ENCODE results near the gene SRSF4. TPM values are rescaled to one million over a fixed set of nuclear protein-coding genes. Genes with fewer than 3 reads are reported as not detected.
A peak's percentile ranks its signal among the peaks of the same experiment; 100 is the strongest.
"Not testable (repeated sequence)": the region's sequence is repeated elsewhere in the genome, so short reads cannot be mapped to it uniquely, and the experiment has no call there.

SRSF4 gene
- total RNA-seq, 1 donor from 2014 or later: 129 TPM

DNA sequence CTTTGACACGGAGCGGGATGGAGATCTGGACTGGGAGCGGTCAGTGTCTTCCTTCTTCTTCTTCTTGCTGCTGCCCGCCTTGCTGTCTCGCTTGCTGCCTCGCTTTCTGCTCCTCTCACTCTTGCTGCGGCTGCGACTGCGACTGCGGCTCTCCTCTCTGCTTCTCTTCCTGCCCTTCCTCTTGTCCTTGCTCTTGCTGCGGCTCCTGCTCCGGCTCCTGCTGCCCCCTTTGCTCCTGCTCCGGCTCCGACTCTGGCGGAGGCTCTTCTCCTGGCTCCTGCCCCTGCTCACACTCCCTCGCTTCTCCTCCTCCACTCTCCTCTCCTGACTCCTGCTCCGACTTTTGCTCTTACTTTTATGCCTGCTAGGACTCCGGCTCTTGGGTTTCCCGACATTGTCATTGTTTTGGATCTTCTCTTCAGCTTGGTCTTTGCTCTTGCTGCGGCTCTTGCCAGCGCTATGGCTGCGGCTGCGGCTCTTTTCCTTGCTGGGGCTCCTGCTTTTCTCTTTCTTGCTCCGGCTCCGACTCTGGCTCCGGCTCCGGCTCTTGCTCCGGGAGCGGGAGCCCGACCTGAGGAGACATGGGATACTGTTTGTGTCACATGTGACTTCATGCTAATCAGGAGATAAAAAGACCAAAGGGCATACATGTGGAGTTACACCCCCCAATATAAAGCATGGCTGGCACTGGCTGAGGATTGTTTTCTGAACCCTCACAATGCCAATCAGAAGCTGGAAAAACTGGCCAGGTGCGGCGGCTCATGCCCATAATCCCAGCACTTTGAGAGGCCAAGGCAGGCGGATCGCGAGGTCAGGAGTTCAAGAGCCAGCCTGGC lies 32.8 kb downstream of the SRSF4 start:
- Mint-ChIP-seq H3K27ac (no peak overlapping the region), H3K36me3 (ENCODE audit: low read depth) (peaks cover 71% of the 10 kb centered on the region), H3K9me3 (no peaks in the 10 kb centered on the region), H3K27me3 (ENCODE audit: insufficient read depth) (no peaks in the 10 kb centered on the region), H3K4me3 (no peak overlapping the region), H3K4me1 (ENCODE audit: low read depth) (no peaks in the 10 kb centered on the region)
- intact Hi-C loops (cut with micrococcal nuclease): no loop called here
- DNase-seq (ENCODE audit: low spot score): no peak

DNA sequence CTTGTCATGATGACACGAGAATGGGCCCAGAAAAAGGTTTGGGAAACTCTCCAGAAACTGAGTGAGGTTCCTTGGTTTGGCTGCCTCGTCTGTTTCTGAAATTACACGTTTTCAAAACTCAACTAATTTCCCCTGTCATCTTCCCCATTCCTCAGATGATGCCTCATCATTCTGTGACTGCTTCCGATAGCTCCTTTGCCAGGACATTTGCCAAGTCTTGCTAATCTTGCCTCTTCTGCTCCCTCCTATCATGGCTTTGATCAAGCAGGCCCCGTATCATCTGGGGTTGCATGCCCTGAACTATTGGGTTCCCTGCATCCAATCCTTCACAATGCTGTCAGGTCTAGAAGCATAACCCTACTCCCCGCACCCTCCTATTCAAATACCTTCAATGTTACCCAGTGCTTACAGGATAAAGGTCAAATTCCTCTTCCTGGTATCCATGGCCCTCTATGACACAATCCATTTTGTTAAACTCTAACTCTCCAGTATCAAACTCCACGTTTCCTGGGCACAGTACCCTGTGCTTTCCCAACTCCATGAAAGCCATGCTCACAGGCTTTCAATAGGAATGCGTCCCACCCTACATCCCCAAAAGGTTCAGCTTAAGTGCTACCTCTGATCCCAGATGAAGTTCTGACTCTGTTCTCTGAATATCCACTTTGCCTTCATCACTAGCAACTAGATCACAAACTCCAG lies 35.8 kb downstream of the SRSF4 start:
- intact Hi-C loops (cut with micrococcal nuclease): no loop called here
- Mint-ChIP-seq H3K4me1 (ENCODE audit: low read depth) (no peaks in the 10 kb centered on the region), H3K4me3 (no peak overlapping the region), H3K9me3 (no peaks in the 10 kb centered on the region), H3K36me3 (ENCODE audit: low read depth) (peaks cover 63% of the 10 kb centered on the region), H3K27ac (peak overlapping the region; percentile 26), H3K27me3 (ENCODE audit: insufficient read depth) (no peaks in the 10 kb centered on the region)
- DNase-seq (ENCODE audit: low spot score): no peak

DNA sequence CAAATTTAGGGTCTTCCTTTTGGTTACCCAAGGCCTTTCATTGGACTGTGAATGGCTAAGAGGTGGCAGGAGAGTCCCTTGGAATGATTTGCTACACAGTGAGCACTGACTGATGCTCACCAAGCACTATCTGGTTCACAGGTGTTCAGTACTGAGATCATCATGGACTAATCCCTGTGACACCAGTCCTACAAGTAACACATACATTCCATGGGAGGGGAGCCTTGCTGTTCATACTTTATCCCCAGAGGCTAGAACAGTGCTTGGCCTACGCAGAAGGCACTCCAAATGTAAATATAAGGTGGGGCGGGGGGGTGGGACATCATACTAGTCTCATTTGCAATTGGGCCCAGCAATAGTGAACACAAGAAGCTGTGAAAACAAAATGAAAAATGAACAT lies 37.5 kb downstream of the SRSF4 start:
- no peak overlapping the region for H3K4me3 Mint-ChIP-seq
- no peaks in the 10 kb centered on the region for H3K4me1 Mint-ChIP-seq (ENCODE audit: low read depth)
- H3K27me3 Mint-ChIP-seq (ENCODE audit: insufficient read depth): no peaks in the 10 kb centered on the region
- no peaks in the 10 kb centered on the region for H3K9me3 Mint-ChIP-seq
- H3K36me3 Mint-ChIP-seq (ENCODE audit: low read depth): peaks cover 52% of the 10 kb centered on the region
- intact Hi-C loops (cut with micrococcal nuclease): no loop called here
- H3K27ac Mint-ChIP-seq: no peak overlapping the region
- no peak for DNase-seq (ENCODE audit: low spot score)

GRCh38 chr1:29142714-29143113 lies 39.0 kb downstream of the SRSF4 start:
- Mint-ChIP-seq H3K4me1 (ENCODE audit: low read depth) (no peaks in the 10 kb centered on the region), H3K27ac (no peak overlapping the region), H3K4me3 (no peak overlapping the region), H3K36me3 (ENCODE audit: low read depth) (peaks cover 37% of the 10 kb centered on the region), H3K9me3 (no peaks in the 10 kb centered on the region), H3K27me3 (ENCODE audit: insufficient read depth) (peaks cover 2% of the 10 kb centered on the region)
- DNase-seq (ENCODE audit: low spot score): no peak
- intact Hi-C loops (cut with micrococcal nuclease): no loop called here

DNA sequence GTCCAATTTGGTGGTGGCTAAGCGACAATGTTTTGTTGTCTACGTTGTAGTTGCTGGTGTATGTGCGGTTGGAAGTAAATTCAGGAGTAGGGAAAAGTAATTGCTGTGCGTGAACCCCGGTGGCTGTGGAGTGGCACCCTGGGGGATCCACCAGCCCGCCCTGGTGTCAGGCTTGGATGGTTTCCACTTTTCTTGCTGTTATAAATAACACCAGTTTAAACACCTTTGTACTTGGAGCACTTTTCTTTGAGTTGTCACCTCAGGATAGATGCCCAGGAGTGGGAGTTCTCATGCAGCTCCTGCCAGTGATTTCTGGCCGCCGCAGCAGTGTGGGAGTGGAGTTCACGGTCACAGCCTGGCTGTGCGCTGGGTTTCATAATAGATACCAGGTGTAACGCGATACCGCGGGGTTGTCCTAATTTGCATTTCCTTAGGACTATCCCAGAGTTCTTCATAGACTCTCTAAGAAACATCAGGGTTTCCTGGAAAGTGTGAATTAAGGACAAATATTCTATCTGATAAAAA lies 45.2 kb downstream of the SRSF4 start:
- Mint-ChIP-seq H3K9me3 (no peaks in the 10 kb centered on the region), H3K27ac (no peak overlapping the region), H3K4me1 (ENCODE audit: low read depth) (no peaks in the 10 kb centered on the region), H3K4me3 (no peak overlapping the region), H3K27me3 (ENCODE audit: insufficient read depth) (peaks cover 6% of the 10 kb centered on the region), H3K36me3 (ENCODE audit: low read depth) (no peaks in the 10 kb centered on the region)
- no peak for DNase-seq (ENCODE audit: low spot score)
- intact Hi-C loops (cut with micrococcal nuclease): no loop called here

DNA sequence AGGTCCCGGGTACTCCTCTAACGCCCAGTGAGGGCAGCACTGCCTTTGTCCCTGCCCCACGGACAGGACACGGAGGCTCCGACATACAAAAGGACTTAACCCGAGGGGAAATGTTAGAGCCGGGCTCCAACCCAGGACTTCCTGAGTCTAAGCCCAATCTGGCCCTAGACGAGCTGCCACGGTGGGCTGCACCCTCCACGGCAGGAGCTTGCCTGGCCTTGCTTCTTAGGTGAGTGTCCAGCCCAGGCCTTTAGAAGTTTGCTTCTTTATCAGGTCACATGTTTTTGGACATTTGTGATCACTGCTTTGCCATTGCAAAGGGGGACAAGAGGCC lies 47.0 kb downstream of the SRSF4 start:
- H3K36me3 Mint-ChIP-seq (ENCODE audit: low read depth): no peaks in the 10 kb centered on the region
- intact Hi-C loops (cut with micrococcal nuclease): no loop called here
- H3K9me3 Mint-ChIP-seq: no peaks in the 10 kb centered on the region
- peaks cover 6% of the 10 kb centered on the region for H3K27me3 Mint-ChIP-seq (ENCODE audit: insufficient read depth)
- no peaks in the 10 kb centered on the region for H3K4me1 Mint-ChIP-seq (ENCODE audit: low read depth)
- no peak for DNase-seq (ENCODE audit: low spot score)
- no peak overlapping the region for H3K27ac Mint-ChIP-seq
- no peak overlapping the region for H3K4me3 Mint-ChIP-seq

DNA sequence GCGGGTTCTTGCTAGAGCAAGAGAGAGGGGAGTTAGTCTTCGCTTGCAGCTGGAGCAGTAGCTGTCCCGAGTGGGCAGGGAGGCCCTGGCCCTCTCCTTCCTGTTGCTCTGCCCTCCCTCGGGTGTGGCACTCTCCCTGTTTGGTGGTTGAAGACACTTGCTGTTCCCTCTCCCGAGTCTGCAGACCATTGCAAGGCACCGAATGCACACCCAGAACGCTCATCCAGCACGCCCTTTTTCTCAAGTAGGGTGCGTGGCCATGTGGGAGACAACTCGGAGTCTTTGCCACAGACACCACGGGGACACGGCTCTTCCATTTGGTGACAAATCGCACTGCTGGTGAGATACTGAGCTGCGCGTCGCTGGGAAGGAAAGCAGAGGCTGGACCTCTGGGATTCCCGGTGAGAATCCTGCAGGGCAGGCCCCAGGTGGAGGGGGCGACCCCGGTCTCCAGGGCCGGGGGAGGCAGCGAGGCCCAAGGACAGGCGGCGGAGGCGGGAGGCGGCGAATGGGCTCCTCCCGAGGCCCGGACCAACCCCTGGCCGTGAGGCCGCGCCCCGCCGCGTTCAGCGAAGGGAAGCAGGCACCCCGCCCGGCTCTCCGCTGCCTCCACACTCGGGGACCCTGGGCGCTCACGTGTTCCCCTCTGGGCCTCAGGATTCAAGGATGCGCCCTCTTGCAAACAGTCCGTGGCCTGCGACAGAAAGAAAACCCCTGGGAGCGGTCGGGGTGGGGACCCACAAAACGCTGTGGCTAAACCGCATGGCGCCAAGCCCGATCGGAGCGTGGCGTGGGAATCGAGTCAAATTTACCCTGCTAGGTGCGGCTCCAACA lies 47.6 kb downstream of the SRSF4 start:
- no peaks in the 10 kb centered on the region for H3K4me1 Mint-ChIP-seq (ENCODE audit: low read depth)
- intact Hi-C loops (cut with micrococcal nuclease): no loop called here
- H3K36me3 Mint-ChIP-seq (ENCODE audit: low read depth): no peaks in the 10 kb centered on the region
- peaks cover 6% of the 10 kb centered on the region for H3K27me3 Mint-ChIP-seq (ENCODE audit: insufficient read depth)
- H3K4me3 Mint-ChIP-seq: no peak overlapping the region
- DNase-seq (ENCODE audit: low spot score): no peak
- no peaks in the 10 kb centered on the region for H3K9me3 Mint-ChIP-seq
- H3K27ac Mint-ChIP-seq: no peak overlapping the region

- H3K27me3 Mint-ChIP-seq (ENCODE audit: insufficient read depth); H3K9me3 Mint-ChIP-seq; H3K36me3 Mint-ChIP-seq (ENCODE audit: low read depth); DNase-seq (ENCODE audit: low spot score); H3K4me1 Mint-ChIP-seq (ENCODE audit: low read depth); intact Hi-C loops (cut with micrococcal nuclease); H3K27ac Mint-ChIP-seq; H3K4me3 Mint-ChIP-seq: not testable (repeated sequence)
Measured at GRCh38 chr1:29131056-29131455, 50.6 kb downstream of the SRSF4 start.

- Mint-ChIP-seq H3K9me3 (no peaks in the 10 kb centered on the region), H3K4me3 (no peak overlapping the region), H3K36me3 (ENCODE audit: low read depth) (no peaks in the 10 kb centered on the region), H3K4me1 (ENCODE audit: low read depth) (no peaks in the 10 kb centered on the region), H3K27me3 (ENCODE audit: insufficient read depth) (peaks cover 17% of the 10 kb centered on the region), H3K27ac (no peak overlapping the region)
- intact Hi-C loops (cut with micrococcal nuclease): no loop called here
- no peak for DNase-seq (ENCODE audit: low spot score)
Measured at GRCh38 chr1:29129916-29130315, 51.8 kb downstream of the SRSF4 start.

- Mint-ChIP-seq H3K9me3 (no peaks in the 10 kb centered on the region), H3K27ac (no peak overlapping the region), H3K4me1 (ENCODE audit: low read depth) (no peaks in the 10 kb centered on the region), H3K36me3 (ENCODE audit: low read depth) (no peaks in the 10 kb centered on the region), H3K27me3 (ENCODE audit: insufficient read depth) (peaks cover 17% of the 10 kb centered on the region), H3K4me3 (no peak overlapping the region)
- DNase-seq (ENCODE audit: low spot score): no peak
- intact Hi-C loops (cut with micrococcal nuclease): no loop called here
Measured at GRCh38 chr1:29128739-29129138, 53.0 kb downstream of the SRSF4 start.

DNA sequence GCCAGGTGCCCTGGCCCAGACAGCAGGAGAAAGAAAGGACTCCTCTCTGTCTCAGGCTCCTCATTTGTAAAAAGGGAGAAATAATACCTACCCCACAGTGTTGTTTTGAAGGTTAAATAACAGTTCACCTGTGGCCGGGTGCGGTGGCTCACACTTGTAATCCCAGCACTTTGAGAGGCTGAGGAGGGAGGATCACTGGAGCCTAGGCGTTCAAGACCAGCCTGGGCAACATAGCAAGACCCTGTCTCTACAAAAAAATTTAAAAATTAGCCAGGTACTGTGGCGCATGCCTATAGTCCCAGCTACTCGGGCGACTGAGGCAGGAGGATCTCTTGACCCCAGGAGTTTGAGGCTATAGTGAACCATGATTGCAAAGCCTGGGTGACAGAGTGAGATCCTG lies 55.5 kb downstream of the SRSF4 start:
- intact Hi-C loops (cut with micrococcal nuclease): no loop called here
- H3K27ac Mint-ChIP-seq: no peak overlapping the region
- peak overlapping the region; percentile 82 for H3K4me3 Mint-ChIP-seq

DNA sequence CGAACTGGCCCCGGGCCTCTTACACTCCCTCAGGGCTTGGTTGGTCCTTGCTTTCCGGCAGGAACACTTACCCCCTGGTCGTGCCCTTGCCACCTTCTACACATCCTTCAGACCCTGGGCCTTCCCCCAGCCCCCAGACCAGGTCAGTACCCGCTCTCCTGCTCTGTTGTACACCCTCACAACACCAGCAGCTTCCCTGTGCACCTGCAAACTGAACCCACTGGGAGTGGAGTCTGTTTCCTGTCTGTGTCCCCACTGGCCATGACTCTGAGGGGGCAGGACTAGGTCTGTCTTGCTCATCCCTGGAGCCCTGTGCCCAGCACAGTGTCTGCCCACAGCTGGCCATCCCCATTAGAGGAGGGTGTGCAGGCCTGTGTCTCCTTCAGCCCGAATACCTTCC lies 55.9 kb downstream of the SRSF4 start:
- H3K9me3 Mint-ChIP-seq: no peaks in the 10 kb centered on the region
- H3K4me3 Mint-ChIP-seq: peak overlapping the region; percentile 82
- no peaks in the 10 kb centered on the region for H3K36me3 Mint-ChIP-seq (ENCODE audit: low read depth)
- peaks cover 19% of the 10 kb centered on the region for H3K27me3 Mint-ChIP-seq (ENCODE audit: insufficient read depth)
- H3K4me1 Mint-ChIP-seq (ENCODE audit: low read depth): no peaks in the 10 kb centered on the region
- no peak for DNase-seq (ENCODE audit: low spot score)
- intact Hi-C loops (cut with micrococcal nuclease): no loop called here
- peak overlapping the region; percentile 27 for H3K27ac Mint-ChIP-seq

More for the DNA sequence above, 55.5 kb downstream of the SRSF4 start:
- no peak for DNase-seq (ENCODE audit: low spot score)
- H3K36me3 Mint-ChIP-seq (ENCODE audit: low read depth): no peaks in the 10 kb centered on the region
- peaks cover 17% of the 10 kb centered on the region for H3K27me3 Mint-ChIP-seq (ENCODE audit: insufficient read depth)
- no peaks in the 10 kb centered on the region for H3K9me3 Mint-ChIP-seq
- H3K4me1 Mint-ChIP-seq (ENCODE audit: low read depth): no peaks in the 10 kb centered on the region

- Mint-ChIP-seq H3K27ac (peak overlapping the region; percentile 27), H3K9me3 (no peaks in the 10 kb centered on the region)
- intact Hi-C loops (cut with micrococcal nuclease): no loop called here
Measured at GRCh38 chr1:29125237-29125641, 56.5 kb downstream of the SRSF4 start.

More at GRCh38 chr1:29125237-29125641, 56.5 kb downstream of the SRSF4 start:
- Mint-ChIP-seq H3K27me3 (ENCODE audit: insufficient read depth) (peaks cover 24% of the 10 kb centered on the region), H3K4me3 (peak overlapping the region; percentile 82), H3K36me3 (ENCODE audit: low read depth) (peaks cover 1% of the 10 kb centered on the region), H3K4me1 (ENCODE audit: low read depth) (no peaks in the 10 kb centered on the region)
- DNase-seq (ENCODE audit: low spot score): no peak
